Measurements from ENCODE around the gene LRIG3.

LRIG3 gene

DNA sequence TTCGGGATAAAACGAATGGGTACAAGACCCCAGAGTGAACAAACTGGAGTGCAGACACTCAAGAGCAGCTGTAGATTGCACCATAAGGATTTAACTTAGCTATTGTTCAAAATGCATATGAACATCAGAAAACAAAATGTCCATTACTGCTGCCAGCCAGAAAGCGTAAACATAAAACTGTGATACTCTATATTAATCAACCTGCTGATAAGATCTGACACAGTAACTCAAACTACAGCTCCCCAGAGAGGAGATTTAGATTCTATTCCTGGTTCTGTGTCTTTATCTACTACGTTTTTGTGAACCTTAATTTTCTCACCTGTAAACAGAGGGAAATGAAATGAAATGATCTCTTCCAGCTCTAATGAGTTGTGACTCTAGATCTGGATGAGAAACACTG, 22.3 kb downstream of the LRIG3 start:
- TF ChIP-seq ZC3H10 (CRISPR knock-in tag; IDR thresholded peaks at IDR 0.05) (no peak), ZNF8 (CRISPR knock-in tag; IDR thresholded peaks at IDR 0.05) (no peak), ZNF70 (CRISPR knock-in tag; IDR thresholded peaks at IDR 0.05) (no peak), SNAI2 (CRISPR knock-in tag; IDR thresholded peaks at IDR 0.05) (no peak), ESRRG (CRISPR knock-in tag; IDR thresholded peaks at IDR 0.05) (no peak), TOX (CRISPR knock-in tag; IDR thresholded peaks at IDR 0.05; ENCODE audit: borderline replicate concordance) (no peak), CSDC2 (CRISPR knock-in tag; IDR thresholded peaks at IDR 0.05) (no peak), GLIS3 (CRISPR knock-in tag; IDR thresholded peaks at IDR 0.05) (no peak), ZFP3 (CRISPR knock-in tag; IDR thresholded peaks at IDR 0.05) (no peak), ARNTL (CRISPR knock-in tag; IDR thresholded peaks at IDR 0.05; ENCODE audit: borderline replicate concordance, low read depth) (no peak), BACH2 (CRISPR knock-in tag; IDR thresholded peaks at IDR 0.05; ENCODE audit: borderline replicate concordance) (no peak), ZNF565 (CRISPR knock-in tag; conservative IDR thresholded peaks at IDR 0.05; ENCODE audit: low read depth) (no peak), TCF4 (CRISPR knock-in tag; IDR thresholded peaks at IDR 0.05; ENCODE audit: borderline replicate concordance) (no peak), OSR1 (CRISPR knock-in tag; IDR thresholded peaks at IDR 0.05) (no peak), RARB (CRISPR knock-in tag; IDR thresholded peaks at IDR 0.05) (no peak)
- TF ChIP-seq, protein P1, sequence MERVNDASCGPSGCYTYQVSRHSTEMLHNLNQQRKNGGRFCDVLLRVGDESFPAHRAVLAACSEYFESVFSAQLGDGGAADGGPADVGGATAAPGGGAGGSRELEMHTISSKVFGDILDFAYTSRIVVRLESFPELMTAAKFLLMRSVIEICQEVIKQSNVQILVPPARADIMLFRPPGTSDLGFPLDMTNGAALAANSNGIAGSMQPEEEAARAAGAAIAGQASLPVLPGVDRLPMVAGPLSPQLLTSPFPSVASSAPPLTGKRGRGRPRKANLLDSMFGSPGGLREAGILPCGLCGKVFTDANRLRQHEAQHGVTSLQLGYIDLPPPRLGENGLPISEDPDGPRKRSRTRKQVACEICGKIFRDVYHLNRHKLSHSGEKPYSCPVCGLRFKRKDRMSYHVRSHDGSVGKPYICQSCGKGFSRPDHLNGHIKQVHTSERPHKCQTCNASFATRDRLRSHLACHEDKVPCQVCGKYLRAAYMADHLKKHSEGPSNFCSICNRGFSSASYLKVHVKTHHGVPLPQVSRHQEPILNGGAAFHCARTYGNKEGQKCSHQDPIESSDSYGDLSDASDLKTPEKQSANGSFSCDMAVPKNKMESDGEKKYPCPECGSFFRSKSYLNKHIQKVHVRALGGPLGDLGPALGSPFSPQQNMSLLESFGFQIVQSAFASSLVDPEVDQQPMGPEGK (CRISPR knock-in tag; IDR thresholded peaks at IDR 0.05; ENCODE audit: borderline replicate concordance), result no peak
- TF ChIP-seq, protein P2, sequence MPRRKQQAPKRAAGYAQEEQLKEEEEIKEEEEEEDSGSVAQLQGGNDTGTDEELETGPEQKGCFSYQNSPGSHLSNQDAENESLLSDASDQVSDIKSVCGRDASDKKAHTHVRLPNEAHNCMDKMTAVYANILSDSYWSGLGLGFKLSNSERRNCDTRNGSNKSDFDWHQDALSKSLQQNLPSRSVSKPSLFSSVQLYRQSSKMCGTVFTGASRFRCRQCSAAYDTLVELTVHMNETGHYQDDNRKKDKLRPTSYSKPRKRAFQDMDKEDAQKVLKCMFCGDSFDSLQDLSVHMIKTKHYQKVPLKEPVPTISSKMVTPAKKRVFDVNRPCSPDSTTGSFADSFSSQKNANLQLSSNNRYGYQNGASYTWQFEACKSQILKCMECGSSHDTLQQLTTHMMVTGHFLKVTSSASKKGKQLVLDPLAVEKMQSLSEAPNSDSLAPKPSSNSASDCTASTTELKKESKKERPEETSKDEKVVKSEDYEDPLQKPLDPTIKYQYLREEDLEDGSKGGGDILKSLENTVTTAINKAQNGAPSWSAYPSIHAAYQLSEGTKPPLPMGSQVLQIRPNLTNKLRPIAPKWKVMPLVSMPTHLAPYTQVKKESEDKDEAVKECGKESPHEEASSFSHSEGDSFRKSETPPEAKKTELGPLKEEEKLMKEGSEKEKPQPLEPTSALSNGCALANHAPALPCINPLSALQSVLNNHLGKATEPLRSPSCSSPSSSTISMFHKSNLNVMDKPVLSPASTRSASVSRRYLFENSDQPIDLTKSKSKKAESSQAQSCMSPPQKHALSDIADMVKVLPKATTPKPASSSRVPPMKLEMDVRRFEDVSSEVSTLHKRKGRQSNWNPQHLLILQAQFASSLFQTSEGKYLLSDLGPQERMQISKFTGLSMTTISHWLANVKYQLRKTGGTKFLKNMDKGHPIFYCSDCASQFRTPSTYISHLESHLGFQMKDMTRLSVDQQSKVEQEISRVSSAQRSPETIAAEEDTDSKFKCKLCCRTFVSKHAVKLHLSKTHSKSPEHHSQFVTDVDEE (CRISPR knock-in tag; IDR thresholded peaks at IDR 0.05), result no peak
- TF ChIP-seq, protein P3, sequence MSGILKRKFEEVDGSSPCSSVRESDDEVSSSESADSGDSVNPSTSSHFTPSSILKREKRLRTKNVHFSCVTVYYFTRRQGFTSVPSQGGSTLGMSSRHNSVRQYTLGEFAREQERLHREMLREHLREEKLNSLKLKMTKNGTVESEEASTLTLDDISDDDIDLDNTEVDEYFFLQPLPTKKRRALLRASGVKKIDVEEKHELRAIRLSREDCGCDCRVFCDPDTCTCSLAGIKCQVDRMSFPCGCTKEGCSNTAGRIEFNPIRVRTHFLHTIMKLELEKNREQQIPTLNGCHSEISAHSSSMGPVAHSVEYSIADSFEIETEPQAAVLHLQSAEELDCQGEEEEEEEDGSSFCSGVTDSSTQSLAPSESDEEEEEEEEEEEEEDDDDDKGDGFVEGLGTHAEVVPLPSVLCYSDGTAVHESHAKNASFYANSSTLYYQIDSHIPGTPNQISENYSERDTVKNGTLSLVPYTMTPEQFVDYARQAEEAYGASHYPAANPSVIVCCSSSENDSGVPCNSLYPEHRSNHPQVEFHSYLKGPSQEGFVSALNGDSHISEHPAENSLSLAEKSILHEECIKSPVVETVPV (CRISPR knock-in tag; IDR thresholded peaks at IDR 0.05), result no peak
- TF ChIP-seq, protein P4, sequence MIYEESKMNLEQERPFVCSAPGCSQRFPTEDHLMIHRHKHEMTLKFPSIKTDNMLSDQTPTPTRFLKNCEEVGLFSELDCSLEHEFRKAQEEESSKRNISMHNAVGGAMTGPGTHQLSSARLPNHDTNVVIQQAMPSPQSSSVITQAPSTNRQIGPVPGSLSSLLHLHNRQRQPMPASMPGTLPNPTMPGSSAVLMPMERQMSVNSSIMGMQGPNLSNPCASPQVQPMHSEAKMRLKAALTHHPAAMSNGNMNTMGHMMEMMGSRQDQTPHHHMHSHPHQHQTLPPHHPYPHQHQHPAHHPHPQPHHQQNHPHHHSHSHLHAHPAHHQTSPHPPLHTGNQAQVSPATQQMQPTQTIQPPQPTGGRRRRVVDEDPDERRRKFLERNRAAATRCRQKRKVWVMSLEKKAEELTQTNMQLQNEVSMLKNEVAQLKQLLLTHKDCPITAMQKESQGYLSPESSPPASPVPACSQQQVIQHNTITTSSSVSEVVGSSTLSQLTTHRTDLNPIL (CRISPR knock-in tag; IDR thresholded peaks at IDR 0.05; ENCODE audit: low read depth), result no peak
- TF ChIP-seq, protein P5, sequence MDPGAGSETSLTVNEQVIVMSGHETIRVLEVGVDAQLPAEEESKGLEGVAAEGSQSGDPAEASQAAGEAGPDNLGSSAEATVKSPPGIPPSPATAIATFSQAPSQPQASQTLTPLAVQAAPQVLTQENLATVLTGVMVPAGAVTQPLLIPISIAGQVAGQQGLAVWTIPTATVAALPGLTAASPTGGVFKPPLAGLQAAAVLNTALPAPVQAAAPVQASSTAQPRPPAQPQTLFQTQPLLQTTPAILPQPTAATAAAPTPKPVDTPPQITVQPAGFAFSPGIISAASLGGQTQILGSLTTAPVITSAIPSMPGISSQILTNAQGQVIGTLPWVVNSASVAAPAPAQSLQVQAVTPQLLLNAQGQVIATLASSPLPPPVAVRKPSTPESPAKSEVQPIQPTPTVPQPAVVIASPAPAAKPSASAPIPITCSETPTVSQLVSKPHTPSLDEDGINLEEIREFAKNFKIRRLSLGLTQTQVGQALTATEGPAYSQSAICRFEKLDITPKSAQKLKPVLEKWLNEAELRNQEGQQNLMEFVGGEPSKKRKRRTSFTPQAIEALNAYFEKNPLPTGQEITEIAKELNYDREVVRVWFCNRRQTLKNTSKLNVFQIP (CRISPR knock-in tag; IDR thresholded peaks at IDR 0.05; ENCODE audit: borderline replicate concordance, low read depth), result no peak
- ATAC-seq, result no peak

DNA sequence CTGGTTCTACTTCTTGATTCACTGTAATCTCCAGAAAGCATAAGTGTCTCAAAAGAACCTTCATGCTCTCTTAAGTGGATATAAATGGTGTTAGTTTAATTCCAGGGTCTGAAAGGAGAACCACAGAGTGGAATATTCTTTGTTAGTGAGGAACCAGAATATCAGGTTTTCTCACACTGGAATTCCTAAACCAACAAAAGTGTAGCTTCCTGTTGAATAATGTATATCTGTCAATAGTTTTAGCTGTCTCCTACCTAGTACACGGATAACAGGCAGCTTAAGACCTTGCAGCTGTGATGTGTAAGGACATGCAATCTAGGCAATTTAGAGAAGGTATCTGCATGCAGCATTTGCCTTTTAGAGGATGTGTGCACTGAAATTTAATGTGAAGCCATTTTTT, 24.0 kb downstream of the LRIG3 start:
- no peak for ATAC-seq
- TF ChIP-seq CSDC2 (CRISPR knock-in tag; IDR thresholded peaks at IDR 0.05) (no peak), GLIS3 (CRISPR knock-in tag; IDR thresholded peaks at IDR 0.05) (no peak), ESRRG (CRISPR knock-in tag; IDR thresholded peaks at IDR 0.05) (no peak), PPARA (CRISPR knock-in tag; IDR thresholded peaks at IDR 0.05; ENCODE audit: borderline replicate concordance) (no peak), ZNF565 (CRISPR knock-in tag; conservative IDR thresholded peaks at IDR 0.05; ENCODE audit: low read depth) (no peak), ARNTL (CRISPR knock-in tag; IDR thresholded peaks at IDR 0.05; ENCODE audit: borderline replicate concordance, low read depth) (no peak), ZC3H10 (CRISPR knock-in tag; IDR thresholded peaks at IDR 0.05) (no peak), ISL1 (CRISPR knock-in tag; IDR thresholded peaks at IDR 0.05) (no peak), ZNF8 (CRISPR knock-in tag; IDR thresholded peaks at IDR 0.05) (no peak), TCF4 (CRISPR knock-in tag; IDR thresholded peaks at IDR 0.05; ENCODE audit: borderline replicate concordance) (no peak)
- TF ChIP-seq, protein P5 (CRISPR knock-in tag; IDR thresholded peaks at IDR 0.05; ENCODE audit: borderline replicate concordance, low read depth), result no peak
- TF ChIP-seq, protein P1 (CRISPR knock-in tag; IDR thresholded peaks at IDR 0.05; ENCODE audit: borderline replicate concordance), result no peak
- TF ChIP-seq, protein P2 (CRISPR knock-in tag; IDR thresholded peaks at IDR 0.05), result no peak

All from SK-N-SH treated with all-trans-retinoic acid at 6 μM for 48 hours (cell line).